GM23338 (cell line): Measurements from ENCODE around the gene FTL. TPM values are rescaled to one million over a fixed set of nuclear protein-coding genes. Genes with fewer than 3 reads are reported as not detected.

Experiments
- ATAC-seq: fragments of 200-7000 bp; cut with Tn5 transposase; 3 replicates; pipeline ENCODE4 v1.9.1; 2020
- DNase-seq: peaks from one replicate; pipeline ENCODE4 v3.0.0-alpha.2; 2015; ENCODE audit warnings: low spot score
- H2AFZ ChIP-seq: fragments of 200-600 bp; sonication (generic); 2 replicates; pipeline ENCODE4 v1.8.0; 2016; ENCODE audit warnings: antibody characterized with exemption, mild to moderate bottlenecking, moderate library complexity
- H3F3A ChIP-seq: fragments of 200-600 bp; sonication (generic); replicated peaks from 2 replicates; pipeline ENCODE4 v1.8.0; 2017; ENCODE audit warnings: antibody characterized with exemption, mixed run types, low read depth
- H3K27ac ChIP-seq: fragments of 200-600 bp; sonication (generic); 2 replicates; pipeline ENCODE4 v1.6.1; 2016; ENCODE audit warnings: low read depth
- H3K27me3 ChIP-seq: fragments of 200-600 bp; sonication (generic); 2 replicates; pipeline ENCODE4 v1.8.0; 2016; ENCODE audit warnings: mild to moderate bottlenecking, mixed run types, moderate library complexity; ENCODE audit not compliant: insufficient read depth
- H3K36me3 ChIP-seq: fragments of 200-600 bp; sonication (generic); 2 replicates; pipeline ENCODE4 v1.8.0; 2016; ENCODE audit warnings: mild to moderate bottlenecking; ENCODE audit not compliant: insufficient read depth
- H3K4me1 ChIP-seq: fragments of 200-600 bp; sonication (generic); 2 replicates; pipeline ENCODE4 v1.8.0; 2016; ENCODE audit warnings: mild to moderate bottlenecking, moderate library complexity; ENCODE audit not compliant: insufficient read depth
- H3K4me2 ChIP-seq: fragments of 200-600 bp; sonication (generic); 2 replicates; pipeline ENCODE4 v1.7.1; 2017; ENCODE audit warnings: mixed run types
- H3K4me3 ChIP-seq: fragments of 200-600 bp; sonication (generic); 2 replicates; pipeline ENCODE4 v1.6.1; 2016; ENCODE audit warnings: mixed run types
- H3K79me2 ChIP-seq: fragments of 200-600 bp; sonication (generic); replicated peaks from 2 replicates; pipeline ENCODE4 v1.8.0; 2017; ENCODE audit warnings: mild to moderate bottlenecking; ENCODE audit not compliant: insufficient read depth
- H3K9me2 ChIP-seq: fragments of 200-600 bp; sonication (generic); 2 replicates; pipeline ENCODE4 v1.8.0; 2017; ENCODE audit not compliant: insufficient read depth
- H4K20me1 ChIP-seq: fragments of 200-600 bp; sonication (generic); replicated peaks from 2 replicates; pipeline ENCODE4 v1.8.0; 2017; ENCODE audit warnings: mild to moderate bottlenecking; ENCODE audit not compliant: insufficient read depth
- H3K27ac Mint-ChIP-seq: 2 replicates; pipeline ENCODE4 v1.8.0; 2020; ENCODE audit warnings: inconsistent platforms, mild to moderate bottlenecking, moderate library complexity, mixed read lengths
- H3K27me3 Mint-ChIP-seq: 3 replicates; pipeline ENCODE4 v1.8.0; 2022; ENCODE audit warnings: low read depth, mild to moderate bottlenecking, moderate library complexity, mixed read lengths, inconsistent platforms; ENCODE audit not compliant: insufficient read depth, poor library complexity
- H3K36me3 Mint-ChIP-seq: 3 replicates; pipeline ENCODE4 v1.8.0; 2021; ENCODE audit warnings: low read depth, mild to moderate bottlenecking, inconsistent platforms, moderate library complexity, mixed read lengths
- H3K4me1 Mint-ChIP-seq: 3 replicates; pipeline ENCODE4 v1.8.0; 2020; ENCODE audit warnings: mild to moderate bottlenecking, inconsistent platforms, mixed read lengths
- H3K4me3 Mint-ChIP-seq: 3 replicates; pipeline ENCODE4 v1.8.0; 2021; ENCODE audit warnings: moderate library complexity, mild to moderate bottlenecking, inconsistent platforms, mixed read lengths
- H3K9me3 Mint-ChIP-seq: 3 replicates; pipeline ENCODE4 v1.8.0; 2020; ENCODE audit warnings: moderate library complexity, mild to moderate bottlenecking, inconsistent platforms, mixed read lengths
- CREB1 ChIP-seq: fragments of 250-450 bp; sonication (Bioruptor Pico); IDR thresholded peaks from 2 replicates; pipeline ENCODE4 v1.5.0; 2020; ENCODE audit warnings: low read depth, mild to moderate bottlenecking, moderate library complexity
- CTCF ChIP-seq, 2 experiments: fragments of 200-600 bp in 1 of 2; sonication (generic) in 1 of 2; conservative IDR thresholded peaks; 2 replicates each; pipeline versions ENCODE4 v1.5.1 to v1.6.1; 2016 to 2017; ENCODE audit warnings: antibody characterized with exemption in 2 of 2, low read depth in 2 of 2, mild to moderate bottlenecking in 2 of 2, moderate library complexity in 1 of 2
- EZH2 ChIP-seq: fragments of 200-600 bp; sonication (generic); IDR thresholded peaks from one replicate; pipeline ENCODE4 v1.8.0; 2017; ENCODE audit warnings: antibody characterized with exemption, mild to moderate bottlenecking, low read depth; ENCODE audit not compliant: unreplicated experiment
- EZH2phosphoT487 ChIP-seq: fragments of 200-600 bp; sonication (generic); IDR thresholded peaks from one replicate; pipeline ENCODE4 v1.8.1; 2018; ENCODE audit warnings: antibody characterized with exemption; ENCODE audit not compliant: unreplicated experiment
- NANOG ChIP-seq: IDR thresholded peaks from 2 replicates; pipeline ENCODE4 v1.6.1; 2016; ENCODE audit warnings: antibody characterized with exemption, borderline replicate concordance
- POLR2AphosphoS5 ChIP-seq: IDR thresholded peaks from 2 replicates; pipeline ENCODE4 v1.6.1; 2016; ENCODE audit warnings: antibody characterized with exemption, low read depth
- REST ChIP-seq: IDR thresholded peaks from one replicate; pipeline ENCODE4 v1.6.1; 2018; ENCODE audit warnings: antibody characterized with exemption; ENCODE audit not compliant: unreplicated experiment
- STAT1 ChIP-seq: IDR thresholded peaks from one replicate; pipeline ENCODE4 v1.6.1; 2016; ENCODE audit warnings: antibody characterized with exemption; ENCODE audit not compliant: unreplicated experiment
- ZNF114 ChIP-seq: fragments of 250-450 bp; sonication (Bioruptor Pico); IDR thresholded peaks from 2 replicates; pipeline ENCODE4 v1.5.0; 2020; ENCODE audit warnings: mild to moderate bottlenecking, moderate library complexity
- polyA plus RNA-seq: library from polyadenylated mRNA; unstranded; fragments of >200 nt; fragmentation: Nextera tagmentation; extraction: Ambion mirVana; gene quantifications from 2 replicates; pipeline ENCODE4 v1.2.1, GENCODE V29; 2016
- total RNA-seq: library from RNA; depleted of rRNA; stranded (reverse); fragments of >200 nt; shearing (Covaris generic); gene quantifications from 2 replicates; pipeline ENCODE4 v1.2.3, GENCODE V29; 2014
- TF ChIP-seq, protein P1 (sequence below): IDR thresholded peaks from 2 replicates; pipeline ENCODE4 v1.6.1; 2016; ENCODE audit warnings: antibody characterized with exemption

The FTL gene
- total and polyA plus RNA-seq, 2 experiments from 2014 or later, result 2,064 to 5,436 TPM

GRCh38 chr19:48985711-48986110 lies 20.6 kb downstream of the FTL start:
- no peak overlapping the region for H3K27ac ChIP-seq
- TF ChIP-seq STAT1, result no peak
- no peak for TF ChIP-seq CTCF (conservative IDR thresholded peaks at IDR 0.05; ENCODE audit: low read depth in 2 of 2)
- TF ChIP-seq POLR2AphosphoS5, result no peak
- no peak for TF ChIP-seq ZNF114 (CRISPR knock-in tag)
- TF ChIP-seq NANOG, result no peak
- TF ChIP-seq EZH2, result no peak
- no peak for TF ChIP-seq REST
- TF ChIP-seq EZH2phosphoT487, result no peak
- H3K4me1 Mint-ChIP-seq, result 0 out of 3 replicates have a peak, but pooled peaks cover 4% of the 10 kb centered on the region
- no peaks in the 10 kb centered on the region for H3K27me3 ChIP-seq
- H3K27ac Mint-ChIP-seq, result no peak overlapping the region
- no peaks in the 10 kb centered on the region for H3K9me2 ChIP-seq
- no peak for DNase-seq
- no peaks in the 10 kb centered on the region for H3K9me3 Mint-ChIP-seq
- H3K4me3 ChIP-seq, result no peak overlapping the region
- no peak overlapping the region for H2AFZ ChIP-seq
- H3K36me3 ChIP-seq, result peaks cover 6% of the 10 kb centered on the region
- peaks cover 13% of the 10 kb centered on the region for H4K20me1 ChIP-seq
- H3K27me3 Mint-ChIP-seq, result peaks cover 2% of the 10 kb centered on the region
- no peak overlapping the region for H3K4me3 Mint-ChIP-seq
- H3K4me2 ChIP-seq, result no peak overlapping the region
- no peak for ATAC-seq
- no peaks in the 10 kb centered on the region for H3K4me1 ChIP-seq
- peaks cover 69% of the 10 kb centered on the region for H3K36me3 Mint-ChIP-seq
- 0 out of 2 replicates have a peak, but pooled peaks cover 7% of the 10 kb centered on the region for H3F3A ChIP-seq
- no peaks in the 10 kb centered on the region; the same call in 1 of the 2 replicates for H3K79me2 ChIP-seq

DNA sequence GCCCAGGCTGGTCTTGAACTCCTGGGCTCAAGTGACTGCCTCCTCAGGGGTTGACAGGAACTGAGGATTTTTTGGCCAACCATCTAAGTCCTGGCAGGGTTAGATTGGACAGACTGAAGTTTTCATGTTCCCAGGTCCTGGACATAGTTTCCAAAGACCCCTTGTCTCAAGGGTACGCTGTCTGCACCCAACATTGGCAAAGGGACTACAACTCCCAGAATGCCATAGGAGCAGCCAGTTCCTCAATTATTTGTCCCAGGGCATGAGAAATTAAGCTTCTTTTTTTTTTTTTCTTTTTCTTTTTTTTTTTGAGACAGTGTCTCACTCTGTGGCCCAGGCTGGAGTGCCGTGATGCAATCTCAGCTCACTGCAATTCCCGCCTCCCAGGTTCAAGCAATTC lies 21.1 kb downstream of the FTL start:
- no peaks in the 10 kb centered on the region; the same call in 1 of the 2 replicates for H3K79me2 ChIP-seq
- H3K27ac ChIP-seq, result no peak overlapping the region
- H3K4me3 ChIP-seq, result no peak overlapping the region
- Mint-ChIP-seq H3K9me3 (no peaks in the 10 kb centered on the region), H3K36me3 (peaks cover 72% of the 10 kb centered on the region), H3K27me3 (peaks cover 2% of the 10 kb centered on the region), H3K4me1 (peaks cover 6% of the 10 kb centered on the region; the same call in 2 of the 3 replicates), H3K4me3 (no peak overlapping the region), H3K27ac (no peak overlapping the region)
- H3F3A ChIP-seq, result 0 out of 2 replicates have a peak, but pooled peaks cover 7% of the 10 kb centered on the region
- DNase-seq, result no peak
- H3K4me2 ChIP-seq, result no peak overlapping the region
- ATAC-seq, result no peak
- H3K4me1 ChIP-seq, result no peaks in the 10 kb centered on the region
- no peaks in the 10 kb centered on the region for H3K9me2 ChIP-seq
- peaks cover 13% of the 10 kb centered on the region for H4K20me1 ChIP-seq
- no peaks in the 10 kb centered on the region for H3K27me3 ChIP-seq
- H3K36me3 ChIP-seq, result peaks cover 6% of the 10 kb centered on the region
- TF ChIP-seq CREB1 (CRISPR knock-in tag), result no peak
- no peak for TF ChIP-seq ZNF114 (CRISPR knock-in tag)
- no peak for TF ChIP-seq STAT1
- TF ChIP-seq, protein P1, sequence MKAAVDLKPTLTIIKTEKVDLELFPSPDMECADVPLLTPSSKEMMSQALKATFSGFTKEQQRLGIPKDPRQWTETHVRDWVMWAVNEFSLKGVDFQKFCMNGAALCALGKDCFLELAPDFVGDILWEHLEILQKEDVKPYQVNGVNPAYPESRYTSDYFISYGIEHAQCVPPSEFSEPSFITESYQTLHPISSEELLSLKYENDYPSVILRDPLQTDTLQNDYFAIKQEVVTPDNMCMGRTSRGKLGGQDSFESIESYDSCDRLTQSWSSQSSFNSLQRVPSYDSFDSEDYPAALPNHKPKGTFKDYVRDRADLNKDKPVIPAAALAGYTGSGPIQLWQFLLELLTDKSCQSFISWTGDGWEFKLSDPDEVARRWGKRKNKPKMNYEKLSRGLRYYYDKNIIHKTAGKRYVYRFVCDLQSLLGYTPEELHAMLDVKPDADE, result no peak
- no peak overlapping the region for H2AFZ ChIP-seq
